Uterus (tissue), 2 donors: ENCODE results near the gene ACADL.

Experiments
- POLR2A ChIP-seq, 2 donors: fragments of 450-650 bp; IDR thresholded peaks; one replicate each; pipeline ENCODE4 v1.6.1; 2016; ENCODE audit warnings: antibody characterized with exemption in 2 of 2, mild to moderate bottlenecking in 1 of 2, moderate library complexity in 1 of 2
- TF ChIP-seq, protein P1 (sequence below), 4 experiments: fragments of 200-600 bp in 2 of 4; fragments of 450-650 bp in 2 of 4; sonication (generic) in 2 of 4; IDR thresholded peaks; one replicate each; pipeline ENCODE4 v1.5.1; 2016 to 2019; ENCODE audit warnings: antibody characterized with exemption in 4 of 4, mild to moderate bottlenecking in 2 of 4, moderate library complexity in 1 of 4

DNA sequence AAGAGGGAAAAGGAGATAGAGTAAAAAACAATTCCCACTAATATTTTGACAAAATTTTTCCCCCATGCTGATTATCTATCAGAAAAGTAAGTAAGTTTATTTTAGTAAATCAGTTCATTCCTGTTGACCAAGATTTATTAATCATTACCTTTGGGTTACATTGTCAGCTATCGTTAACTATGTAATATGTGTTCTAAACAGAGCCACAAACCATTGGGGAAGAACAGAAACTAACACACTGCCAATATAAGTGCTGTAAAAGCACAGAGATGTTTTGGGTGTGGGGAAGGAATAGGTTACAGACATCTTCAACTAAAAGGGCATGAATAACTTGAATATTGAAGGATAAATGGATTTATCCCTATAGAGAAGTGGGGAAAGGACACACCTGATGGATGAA, 42.5 kb upstream of the ACADL start:
- TF ChIP-seq, protein P1, sequence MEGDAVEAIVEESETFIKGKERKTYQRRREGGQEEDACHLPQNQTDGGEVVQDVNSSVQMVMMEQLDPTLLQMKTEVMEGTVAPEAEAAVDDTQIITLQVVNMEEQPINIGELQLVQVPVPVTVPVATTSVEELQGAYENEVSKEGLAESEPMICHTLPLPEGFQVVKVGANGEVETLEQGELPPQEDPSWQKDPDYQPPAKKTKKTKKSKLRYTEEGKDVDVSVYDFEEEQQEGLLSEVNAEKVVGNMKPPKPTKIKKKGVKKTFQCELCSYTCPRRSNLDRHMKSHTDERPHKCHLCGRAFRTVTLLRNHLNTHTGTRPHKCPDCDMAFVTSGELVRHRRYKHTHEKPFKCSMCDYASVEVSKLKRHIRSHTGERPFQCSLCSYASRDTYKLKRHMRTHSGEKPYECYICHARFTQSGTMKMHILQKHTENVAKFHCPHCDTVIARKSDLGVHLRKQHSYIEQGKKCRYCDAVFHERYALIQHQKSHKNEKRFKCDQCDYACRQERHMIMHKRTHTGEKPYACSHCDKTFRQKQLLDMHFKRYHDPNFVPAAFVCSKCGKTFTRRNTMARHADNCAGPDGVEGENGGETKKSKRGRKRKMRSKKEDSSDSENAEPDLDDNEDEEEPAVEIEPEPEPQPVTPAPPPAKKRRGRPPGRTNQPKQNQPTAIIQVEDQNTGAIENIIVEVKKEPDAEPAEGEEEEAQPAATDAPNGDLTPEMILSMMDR (IDR thresholded peaks at IDR 0.05) = no peak
- no peak for TF ChIP-seq POLR2A (IDR thresholded peaks at IDR 0.05)
